Stimulated activated CD4-positive, alpha-beta T cell treated with anti-CD3 and anti-CD28 coated beads, Interleukin-15, amount 100 ng/mL, for 24 hours (primary cell): ENCODE measurements around the gene YY2.
"Not testable (repeated sequence)": the region's sequence is repeated elsewhere in the genome, so short reads cannot be mapped to it uniquely, and the experiment has no call there.

Experiments
- DNase-seq: peaks from one replicate; pipeline ENCODE4 v3.0.0-alpha.2; 2020

The YY2 gene

GRCh38 chrX:21855937-21856415 is at the start of gene YY2:
TSS of gene YY2 (plus strand) at chrX:21855987. CDS start at chrX:21856485, 498 bp downstream.
- no peak for DNase-seq

GRCh38 chrX:21806691-21807090 is 49.1 kb upstream of the YY2 start:
- DNase-seq = no peak

GRCh38 chrX:21811832-21812231 is 44.0 kb upstream of the YY2 start:
- DNase-seq = no peak

GRCh38 chrX:21812628-21813027 is 43.2 kb upstream of the YY2 start:
- no peak for DNase-seq

- no peak for DNase-seq
These were observed 42.0 kb upstream of the YY2 start for GRCh38 chrX:21813612-21814368.

GRCh38 chrX:21816136-21816535 is 39.7 kb upstream of the YY2 start:
- no peak for DNase-seq

- DNase-seq = not testable (repeated sequence)
These were observed 35.6 kb upstream of the YY2 start for GRCh38 chrX:21820170-21820569.

GRCh38 chrX:21821875-21822274 is 33.9 kb upstream of the YY2 start:
- DNase-seq = no peak

- no peak for DNase-seq
These were observed 24.3 kb upstream of the YY2 start for GRCh38 chrX:21831496-21831895.

- DNase-seq = no peak
These were observed 18.7 kb upstream of the YY2 start for GRCh38 chrX:21837056-21837455.

GRCh38 chrX:21838937-21839333 is 16.9 kb upstream of the YY2 start:
- no peak for DNase-seq

- peak; percentile 84 for DNase-seq
These were observed 16.2 kb upstream of the YY2 start, which contains the start of gene MBTPS2 for GRCh38 chrX:21839334-21840192. TSS of gene MBTPS2 (plus strand) at chrX:21839617. CDS start at chrX:21839735, 118 bp downstream.

GRCh38 chrX:21840193-21840545 is 15.6 kb upstream of the YY2 start:
- DNase-seq = peak; percentile 27

- DNase-seq = no peak
These were observed 12.6 kb upstream of the YY2 start for GRCh38 chrX:21843179-21843578.

- DNase-seq = no peak
These were observed 10.7 kb upstream of the YY2 start for GRCh38 chrX:21845096-21845495.

GRCh38 chrX:21847342-21847741 is 8.4 kb upstream of the YY2 start:
- no peak for DNase-seq

- DNase-seq = no peak
These were observed 2.2 kb upstream of the YY2 start for GRCh38 chrX:21853578-21853977.

- no peak for DNase-seq
These were observed 717 bp downstream of the YY2 start for GRCh38 chrX:21856504-21856903.

GRCh38 chrX:21863241-21863640 is 7.5 kb downstream of the YY2 start:
- DNase-seq = no peak

GRCh38 chrX:21865436-21865835 is 9.6 kb downstream of the YY2 start:
- DNase-seq = no peak

- no peak for DNase-seq
These were observed 14.7 kb downstream of the YY2 start for GRCh38 chrX:21870494-21870893.

GRCh38 chrX:21873063-21873775 is 17.4 kb downstream of the YY2 start:
- DNase-seq = no peak

- not testable (repeated sequence) for DNase-seq
These were observed 18.4 kb downstream of the YY2 start for GRCh38 chrX:21874182-21874581.
